ENCODE measurements around the gene PCDHGA4. TPM values are rescaled to one million over a fixed set of nuclear protein-coding genes. Genes with fewer than 3 reads are reported as not detected.
A peak's percentile ranks its signal among the peaks of the same experiment; 100 is the strongest.

PCDHGA4 gene
- total and polyA plus RNA-seq, 2 of the 13 experiments (the other 11 are each of a cell fraction or from before 2014, with no cell fraction given): 0.49 to 0.58 TPM

GRCh38 chr5:141330299-141331080 lies 24.3 kb upstream of the PCDHGA4 start, which contains the start of gene PCDHGA1:
Gene PCDHGA1, plus strand, starts transcription at chr5:141330514.
- intact Hi-C loops (cut with micrococcal nuclease; ENCODE audit: unreplicated experiment) (no loop called here), in situ Hi-C loops (cut with HindIII; ENCODE audit: extremely low pct_ligation_motif_present, low pct_unique_long_range_greater_than_20kb) (no loop called here)
- peak within 1 kb of the TSS; percentile 68 for H3K9ac ChIP-seq (ENCODE audit: insufficient read depth, low read depth, low read length)
- WGBS (ENCODE audit: low lambda C conversion rate): 10% methylated on average over 14 of the region's 21 CpGs
- FAIRE-seq (peak; percentile 78), ATAC-seq (peak; percentile 92), DNase-seq (ENCODE audit: low spot score) (peak; percentile 51)
- H2AFZ ChIP-seq (ENCODE audit: low read length): peak within 1 kb of the TSS; percentile 100
- H3K4me3 ChIP-seq (replicated peaks in 1 of 3; ENCODE audit: insufficient read depth in 1 of 3, low read depth in 2 of 3, low read length in 3 of 3): peak within 1 kb of the TSS; percentile 61 to 71 (median 61)
- H3K4me2 ChIP-seq (ENCODE audit: low read depth, low read length): peak within 1 kb of the TSS; percentile 97
- H3K27me3 ChIP-seq (ENCODE audit: control insufficient read depth in 1 of 2, insufficient read depth in 2 of 2, low read length in 2 of 2): peaks cover 0 to 15% of the 10 kb centered on the region in 2 experiments; a peak in 2 of 5 replicates
- 0 out of 2 replicates have a peak, but pooled peaks cover 4% of the 10 kb centered on the region for H3K9me3 ChIP-seq (ENCODE audit: low read length)
- no peaks in the 10 kb centered on the region for H3K36me3 ChIP-seq (replicated peaks in 1 of 2; ENCODE audit: control insufficient read depth in 1 of 2, insufficient read depth in 2 of 2, low read length in 2 of 2)
- CTCF ChIA-PET (ENCODE audit: low intra/inter-chr PET ratio, low total read pairs): interaction anchor here (0.7 to 1.2 kb wide), 2 partner anchors 194 to 227 kb away, joined by 3 to 4 read pairs; no protein-coding TSS in a partner anchor
- POLR2A ChIA-PET: interaction anchor here (0.7 to 1.6 kb wide), 3 partner anchors 10 to 967 kb away, joined by 3 to 22 read pairs (median 5); partner anchors contain the start of gene TAF7
- no peaks in the 10 kb centered on the region for H3K79me2 ChIP-seq (ENCODE audit: insufficient read depth, low read length)
- BruUV-seq (replicated peaks): no TSS peak
- H3K4me1 ChIP-seq (ENCODE audit: insufficient read depth, low read length): peaks cover 15% of the 10 kb centered on the region
- H3K27ac ChIP-seq (ENCODE audit: extremely low read length, insufficient read depth, low read length): no peak within 1 kb of the TSS
- no peaks in the 10 kb centered on the region for H4K20me1 ChIP-seq (ENCODE audit: insufficient read depth, low read length)
- TF ChIP-seq MIXL1 (CRISPR knock-in tag; IDR thresholded peaks at IDR 0.05) (0 out of 2 replicates have a peak, but pooled peaks have one; percentile 31), ZNF605 (CRISPR knock-in tag; IDR thresholded peaks at IDR 0.05) (0 out of 2 replicates have a peak, but pooled peaks have one; percentile 55), HMGXB4 (CRISPR knock-in tag; IDR thresholded peaks at IDR 0.05; ENCODE audit: borderline replicate concordance in 1 of 2, low read depth in 1 of 2) (peak; percentile 43 to 48; a peak in 2 of 4 replicates), ZNF556 (CRISPR knock-in tag; IDR thresholded peaks at IDR 0.05; ENCODE audit: borderline replicate concordance) (peak; percentile 21; the same call in 1 of the 2 replicates), MAX (IDR thresholded peaks at IDR 0.05) (peak; percentile 49; the same call in 1 of the 2 replicates), ESRRA (CRISPR knock-in tag; IDR thresholded peaks at IDR 0.05; ENCODE audit: low read depth) (no peak), ZNF362 (CRISPR knock-in tag; IDR thresholded peaks at IDR 0.05; ENCODE audit: borderline replicate concordance) (peak; percentile 87), CTCF (CRISPR knock-in tag; IDR thresholded peaks at IDR 0.05) (peak; percentile 58), ZNF44 (CRISPR knock-in tag; IDR thresholded peaks at IDR 0.05) (0 out of 2 replicates have a peak, but pooled peaks have one; percentile 44), CBX1 (IDR thresholded peaks at IDR 0.05; ENCODE audit: low read depth) (peak; percentile 23), ZNF687 (CRISPR knock-in tag; IDR thresholded peaks at IDR 0.05) (peak; percentile 33), ZNF782 (CRISPR knock-in tag; IDR thresholded peaks at IDR 0.05; ENCODE audit: borderline replicate concordance) (no peak)

Measured in HepG2 (cell line).